CD4-positive, alpha-beta T cell (primary cell): ENCODE measurements around the gene PDCL3. TPM values are rescaled to one million over a fixed set of nuclear protein-coding genes. Genes with fewer than 3 reads are reported as not detected.

ENCODE experiments used
- ATAC-seq: fragments of 200-7000 bp; cut with Tn5 transposase; one replicate; pipeline ENCODE4 v1.10.0; 2022; ENCODE audit warnings: mild to moderate bottlenecking; ENCODE audit not compliant: poor library complexity
- CTCF ChIA-PET: fragments of 350-600 bp; sonication (Branson Sonifier 250); formaldehyde crosslinking; loops from one replicate; lab custom pipeline; 2021; ENCODE audit warnings: antibody characterized with exemption, inconsistent platforms; lab: Charles Lee
- POLR2A ChIA-PET: fragments of 350-600 bp; sonication (Branson Sonifier 250); formaldehyde crosslinking; loops from one replicate; lab custom pipeline; 2021; ENCODE audit warnings: antibody characterized with exemption, inconsistent platforms; lab: Charles Lee
- DNase-seq, 14 experiments: peaks; one replicate each; pipeline ENCODE4 v3.0.0-alpha.2; 2013 to 2020; ENCODE audit warnings: mixed read lengths in 2 of 14
- H3K27ac ChIP-seq, 2 donors: one replicate each; pipeline versions ENCODE4 v1.5.1 to v1.7.0; 2013; ENCODE audit warnings: low read length in 2 of 2, low read depth in 1 of 2, mild to moderate bottlenecking in 1 of 2
- H3K27me3 ChIP-seq, 2 experiments: 1 replicate in 1 of 2; 2 replicates in 1 of 2; pipeline versions ENCODE4 v1.6.1 to v1.7.0; 2013; ENCODE audit warnings: low read length in 2 of 2, control low read depth in 1 of 2, mild to moderate bottlenecking in 1 of 2, moderate library complexity in 1 of 2; ENCODE audit not compliant: insufficient read depth in 2 of 2, control insufficient read depth in 1 of 2
- H3K36me3 ChIP-seq: one replicate; pipeline ENCODE4 v1.6.1; 2013; ENCODE audit warnings: low read length, control low read depth; ENCODE audit not compliant: insufficient read depth
- H3K4me1 ChIP-seq: one replicate; pipeline ENCODE4 v1.6.1; 2013; ENCODE audit warnings: low read length, control low read depth; ENCODE audit not compliant: insufficient read depth
- H3K4me3 ChIP-seq: one replicate; pipeline ENCODE4 v1.5.1; 2013; ENCODE audit warnings: mild to moderate bottlenecking, low read length, moderate library complexity
- H3K9me3 ChIP-seq, 2 experiments: 1 replicate in 1 of 2; 2 replicates in 1 of 2; pipeline versions ENCODE4 v1.6.1 to v1.7.0; 2013; ENCODE audit warnings: low read length in 2 of 2, mild to moderate bottlenecking in 2 of 2, control low read depth in 1 of 2, moderate library complexity in 1 of 2; ENCODE audit not compliant: control insufficient read depth in 1 of 2, insufficient read depth in 1 of 2
- H3K27ac Mint-ChIP-seq: one replicate; pipeline ENCODE4 v1.8.0; 2020; ENCODE audit warnings: mixed read lengths
- H3K27me3 Mint-ChIP-seq: one replicate; pipeline ENCODE4 v1.8.0; 2021; ENCODE audit warnings: mixed read lengths
- H3K36me3 Mint-ChIP-seq: one replicate; pipeline ENCODE4 v1.8.0; 2021; ENCODE audit warnings: low read depth, mixed read lengths
- H3K4me1 Mint-ChIP-seq: one replicate; pipeline ENCODE4 v1.8.0; 2021; ENCODE audit warnings: low read depth, mixed read lengths
- H3K4me3 Mint-ChIP-seq: one replicate; pipeline ENCODE4 v1.8.0; 2020; ENCODE audit warnings: mild to moderate bottlenecking, mixed read lengths
- H3K9me3 Mint-ChIP-seq: one replicate; pipeline ENCODE4 v1.8.0; 2020; ENCODE audit warnings: mixed read lengths
- CTCF ChIP-seq: fragments of 200-600 bp; IDR thresholded peaks from one replicate; pipeline ENCODE4 v1.8.0; 2022; ENCODE audit warnings: antibody characterized with exemption, mild to moderate bottlenecking
- intact Hi-C, 2 experiments: fragments of 100-400 bp; cut with DNase I in 1 of 2; cut with micrococcal nuclease in 1 of 2; formaldehyde crosslinking; loops; one replicate each; pipeline versions ENCODE4 v1.15.1 to v1.9.0; 2023 to 2025; cut with DNase I, micrococcal nuclease
- total RNA-seq, 174 experiments: library from RNA in 2 of 174; stranded (reverse) in 2 of 174; gene quantifications; one replicate each; pipeline ENCODE4 v1.2.3 and lab custom pipeline; 2021 to 2026

The PDCL3 gene
- total RNA-seq, 2 experiments from 2014 or later, result 31.7 to 34.6 TPM

GRCh38 chr2:100548771-100549170, 14.0 kb upstream of the PDCL3 start:
- peaks cover 14% of the 10 kb centered on the region for H3K27me3 Mint-ChIP-seq
- H3K9me3 Mint-ChIP-seq, result no peaks in the 10 kb centered on the region
- no peak for ATAC-seq
- Histone ChIP-seq H3K9me3 (no peaks in the 10 kb centered on the region), H3K36me3 (no peaks in the 10 kb centered on the region), H3K4me3 (no peak overlapping the region), H3K27me3 (no peaks in the 10 kb centered on the region), H3K27ac (no peak overlapping the region), H3K4me1 (no peaks in the 10 kb centered on the region)
- DNase-seq, result no peak
- intact Hi-C loops, result no loop called here
- peaks cover 5% of the 10 kb centered on the region for H3K4me1 Mint-ChIP-seq
- no peak for TF ChIP-seq CTCF
- H3K4me3 Mint-ChIP-seq, result no peak overlapping the region
- H3K36me3 Mint-ChIP-seq, result no peaks in the 10 kb centered on the region
- ChIA-PET CTCF (no interaction called here), POLR2A (no interaction called here)
- no peak overlapping the region for H3K27ac Mint-ChIP-seq

DNA sequence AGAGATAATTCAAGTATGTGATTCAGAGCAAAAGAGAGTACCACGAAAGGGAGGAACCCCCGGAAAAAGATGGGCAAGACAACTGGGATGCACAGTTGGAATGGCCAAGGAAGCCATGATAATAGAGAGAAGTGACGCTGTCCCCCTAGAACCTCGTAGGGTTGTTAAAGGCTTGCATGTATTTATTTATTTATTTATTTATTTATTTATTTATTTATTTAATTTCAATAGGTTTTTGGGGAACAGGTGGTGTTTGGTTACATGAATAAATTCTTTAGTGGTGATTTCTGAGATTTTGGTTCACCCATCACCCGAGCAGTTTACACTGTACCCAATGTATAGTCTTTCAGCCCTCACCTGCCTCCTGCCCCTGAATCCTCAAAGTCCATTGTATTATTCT, 11.5 kb upstream of the PDCL3 start:
- peaks cover 20% of the 10 kb centered on the region for H3K4me1 ChIP-seq
- CTCF ChIA-PET, result no interaction called here
- intact Hi-C loops, result no loop called here
- H3K36me3 ChIP-seq, result no peaks in the 10 kb centered on the region
- Mint-ChIP-seq H3K27ac (no peak overlapping the region), H3K9me3 (peaks cover 2% of the 10 kb centered on the region), H3K4me3 (no peak overlapping the region), H3K4me1 (peaks cover 23% of the 10 kb centered on the region), H3K27me3 (peaks cover 9% of the 10 kb centered on the region), H3K36me3 (no peaks in the 10 kb centered on the region)
- no peaks in the 10 kb centered on the region for H3K9me3 ChIP-seq
- POLR2A ChIA-PET, result no interaction called here
- no peak for TF ChIP-seq CTCF
- no peak overlapping the region for H3K27ac ChIP-seq
- ATAC-seq, result no peak
- no peaks in the 10 kb centered on the region for H3K27me3 ChIP-seq
- H3K4me3 ChIP-seq, result no peak overlapping the region
- no peak for DNase-seq

- DNase-seq, result peak in 13 of 14 experiments; percentile 9 to 74 (median 40)
- peak overlapping the region; percentile 86 for H3K27ac Mint-ChIP-seq
- intact Hi-C loops, result loop anchor here in 1 of 2 experiments (5.0 kb wide), 1 partner anchor 128 kb away; no protein-coding TSS in a partner anchor
- Histone ChIP-seq H3K4me3 (no peak overlapping the region), H3K9me3 (no peaks in the 10 kb centered on the region), H3K27ac (peak overlapping the region in 1 of 2 donors; percentile 41), H3K4me1 (peaks cover 20% of the 10 kb centered on the region), H3K27me3 (no peaks in the 10 kb centered on the region), H3K36me3 (no peaks in the 10 kb centered on the region)
- no peak for TF ChIP-seq CTCF
- peak; percentile 80 for ATAC-seq
- peaks cover 2% of the 10 kb centered on the region for H3K9me3 Mint-ChIP-seq
- peak overlapping the region; percentile 38 for H3K4me3 Mint-ChIP-seq
- ChIA-PET CTCF (no interaction called here), POLR2A (interaction anchor here (1.3 kb wide), 1 partner anchor 8 kb away, joined by 5 read pairs; the partner anchor contains the start of gene PDCL3)
- peaks cover 38% of the 10 kb centered on the region for H3K4me1 Mint-ChIP-seq
- H3K27me3 Mint-ChIP-seq, result no peaks in the 10 kb centered on the region
- no peaks in the 10 kb centered on the region for H3K36me3 Mint-ChIP-seq
Measured at GRCh38 chr2:100554798-100555407, 7.9 kb upstream of the PDCL3 start.
